ENCODE measurements around the gene PIEZO2.

The PIEZO2 gene

DNA sequence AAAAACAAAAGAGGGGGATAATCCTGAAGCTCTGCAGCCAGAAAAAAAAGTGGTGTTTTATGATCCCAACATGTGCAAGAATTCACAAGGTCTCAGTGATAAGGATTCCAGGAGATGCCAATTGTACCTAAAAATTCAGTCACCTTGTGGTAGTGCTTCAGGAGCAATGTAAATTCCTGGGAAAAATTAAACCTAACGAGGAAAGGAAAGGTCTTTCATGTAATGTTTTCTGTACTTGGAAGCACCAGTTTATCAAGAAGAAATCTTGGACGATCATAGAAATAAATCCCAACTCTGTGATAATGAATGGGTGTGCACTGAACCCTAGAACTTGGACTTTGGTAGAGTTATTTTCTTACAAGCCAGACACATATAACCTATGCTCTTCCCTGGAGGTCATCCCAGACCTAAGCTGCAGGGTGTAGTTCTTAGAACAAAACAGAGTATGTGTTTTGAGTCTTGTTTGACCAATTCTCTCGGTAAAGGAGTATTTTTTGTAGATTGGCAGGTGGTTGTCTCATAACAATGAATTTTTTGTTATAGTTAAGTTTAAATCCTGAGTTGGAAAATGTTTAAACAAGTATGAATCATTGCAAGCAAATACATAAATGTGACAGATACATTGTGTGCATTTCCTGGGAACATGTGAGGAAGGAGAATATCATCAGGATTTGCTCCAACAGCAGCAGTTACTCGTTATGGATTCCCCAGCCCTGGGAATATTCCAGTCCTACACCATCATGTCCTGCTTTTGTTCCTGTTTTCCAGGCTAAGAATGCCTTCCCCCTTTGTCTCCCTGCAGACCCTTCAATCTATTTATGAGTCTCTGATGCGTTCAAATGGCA is 399.0 kb downstream of the PIEZO2 start:
- FAIRE-seq (no peak), DNase-seq (ENCODE audit: insufficient read length, low spot score) (no peak)
- TF ChIP-seq, protein P1, sequence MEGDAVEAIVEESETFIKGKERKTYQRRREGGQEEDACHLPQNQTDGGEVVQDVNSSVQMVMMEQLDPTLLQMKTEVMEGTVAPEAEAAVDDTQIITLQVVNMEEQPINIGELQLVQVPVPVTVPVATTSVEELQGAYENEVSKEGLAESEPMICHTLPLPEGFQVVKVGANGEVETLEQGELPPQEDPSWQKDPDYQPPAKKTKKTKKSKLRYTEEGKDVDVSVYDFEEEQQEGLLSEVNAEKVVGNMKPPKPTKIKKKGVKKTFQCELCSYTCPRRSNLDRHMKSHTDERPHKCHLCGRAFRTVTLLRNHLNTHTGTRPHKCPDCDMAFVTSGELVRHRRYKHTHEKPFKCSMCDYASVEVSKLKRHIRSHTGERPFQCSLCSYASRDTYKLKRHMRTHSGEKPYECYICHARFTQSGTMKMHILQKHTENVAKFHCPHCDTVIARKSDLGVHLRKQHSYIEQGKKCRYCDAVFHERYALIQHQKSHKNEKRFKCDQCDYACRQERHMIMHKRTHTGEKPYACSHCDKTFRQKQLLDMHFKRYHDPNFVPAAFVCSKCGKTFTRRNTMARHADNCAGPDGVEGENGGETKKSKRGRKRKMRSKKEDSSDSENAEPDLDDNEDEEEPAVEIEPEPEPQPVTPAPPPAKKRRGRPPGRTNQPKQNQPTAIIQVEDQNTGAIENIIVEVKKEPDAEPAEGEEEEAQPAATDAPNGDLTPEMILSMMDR (IDR thresholded peaks at IDR 0.05; ENCODE audit: insufficient read depth, missing control alignments), result no peak

DNA sequence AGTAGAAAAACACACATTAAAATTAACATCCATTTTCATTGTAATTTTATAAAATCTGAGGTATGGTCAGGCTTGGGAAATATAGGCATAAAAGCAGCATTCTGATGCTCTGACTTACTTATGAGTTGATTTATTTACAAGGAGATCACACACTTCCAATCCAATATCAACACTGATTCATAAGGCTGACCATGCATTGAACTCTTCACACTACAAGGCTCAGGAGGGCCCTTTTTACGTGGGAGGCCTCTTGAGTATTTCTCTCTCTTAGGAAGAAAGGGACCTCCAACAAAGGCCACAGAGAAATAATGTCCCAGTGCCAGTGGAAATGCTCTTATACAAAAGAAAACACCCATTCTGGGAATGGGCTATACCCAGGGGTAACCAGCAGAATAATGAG is 400.7 kb downstream of the PIEZO2 start:
- DNase-seq (ENCODE audit: insufficient read length, low spot score) (no peak), FAIRE-seq (no peak)
- TF ChIP-seq, protein P1 (IDR thresholded peaks at IDR 0.05; ENCODE audit: insufficient read depth, missing control alignments), result no peak

GRCh38 chr18:10745971-10746370 is 403.4 kb downstream of the PIEZO2 start:
- TF ChIP-seq, protein P1 (IDR thresholded peaks at IDR 0.05; ENCODE audit: insufficient read depth, missing control alignments), result no peak
- no peak for FAIRE-seq

GRCh38 chr18:10745219-10745618 is 404.1 kb downstream of the PIEZO2 start:
- no peak for DNase-seq (ENCODE audit: insufficient read length, low spot score)
- TF ChIP-seq, protein P1 (IDR thresholded peaks at IDR 0.05; ENCODE audit: insufficient read depth, missing control alignments), result no peak
- FAIRE-seq, result no peak

More at GRCh38 chr18:10745971-10746370, 403.4 kb downstream of the PIEZO2 start:
- DNase-seq (ENCODE audit: insufficient read length, low spot score), result no peak

DNA sequence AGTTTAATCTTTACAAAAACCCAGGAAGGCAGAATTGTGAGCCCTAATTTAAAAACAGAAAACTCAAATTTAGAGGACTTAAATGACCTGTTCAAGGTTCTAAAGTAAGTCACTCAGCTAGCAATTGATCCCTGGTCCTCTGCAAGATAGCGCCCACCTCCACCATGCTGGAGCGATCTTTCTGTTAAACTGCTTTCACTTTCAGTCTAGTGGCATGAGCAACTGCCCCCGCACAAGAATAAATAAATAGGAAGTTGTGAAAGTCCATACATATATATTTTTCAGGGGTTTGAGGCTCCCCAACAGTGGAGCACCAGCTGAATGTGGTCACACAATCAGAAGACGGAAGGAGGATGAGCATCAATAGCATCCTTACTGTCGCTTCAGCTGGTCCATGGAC is 405.6 kb downstream of the PIEZO2 start:
- FAIRE-seq (no peak), DNase-seq (ENCODE audit: insufficient read length, low spot score) (no peak)
- TF ChIP-seq, protein P1 (IDR thresholded peaks at IDR 0.05; ENCODE audit: insufficient read depth, missing control alignments), result no peak

DNA sequence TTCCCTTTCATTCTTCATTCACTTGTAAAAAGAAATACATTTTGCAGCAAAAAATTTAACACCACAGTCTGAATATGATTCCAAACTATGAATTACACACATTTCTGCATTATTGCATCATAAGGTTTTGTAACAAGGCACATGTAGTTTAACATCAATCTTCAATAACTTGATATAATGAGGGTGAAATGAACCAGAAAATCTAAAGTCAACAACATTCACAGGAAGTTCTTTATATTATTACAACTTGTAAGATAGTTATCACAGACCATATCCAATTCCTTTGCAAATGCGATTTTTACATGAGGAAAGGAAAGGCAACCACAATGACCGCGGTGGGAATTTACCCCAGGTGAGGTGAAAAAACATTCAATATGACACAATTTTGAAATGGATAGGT is 410.2 kb downstream of the PIEZO2 start:
- no peak for FAIRE-seq

More for the DNA sequence above, 410.2 kb downstream of the PIEZO2 start:
- TF ChIP-seq, protein P1 (IDR thresholded peaks at IDR 0.05; ENCODE audit: insufficient read depth, missing control alignments), result no peak
- DNase-seq (ENCODE audit: insufficient read length, low spot score), result no peak

Measured in D721Med (cell line).